Smooth muscle cell (in vitro differentiated cells): ENCODE measurements around the gene HOXA3. TPM values are rescaled to one million over a fixed set of nuclear protein-coding genes. Genes with fewer than 3 reads are reported as not detected.
A peak's percentile ranks its signal among the peaks of the same experiment; 100 is the strongest.

ENCODE experiments used
- DNase-seq: peaks from one replicate; lab custom pipeline; 2025; ENCODE audit not compliant: unreplicated experiment; lab: John Stamatoyannopoulos, UW
- H2AFZ ChIP-seq: fragments of 200-600 bp; sonication (generic); 2 replicates; pipeline ENCODE4 v1.6.0; 2016; ENCODE audit warnings: antibody characterized with exemption, low read depth, mild to moderate bottlenecking
- H3F3A ChIP-seq: fragments of 200-600 bp; sonication (generic); 2 replicates; pipeline ENCODE4 v1.6.0; 2017; ENCODE audit warnings: antibody characterized with exemption, low read depth
- H3K27ac ChIP-seq: fragments of 200-600 bp; sonication (generic); 2 replicates; pipeline ENCODE4 v1.5.1; 2016; ENCODE audit warnings: low read depth, mild to moderate bottlenecking
- H3K27me3 ChIP-seq: fragments of 200-600 bp; sonication (generic); 2 replicates; pipeline ENCODE4 v1.6.1; 2016; ENCODE audit warnings: low read depth, mild to moderate bottlenecking
- H3K36me3 ChIP-seq: fragments of 200-600 bp; sonication (generic); 2 replicates; pipeline ENCODE4 v1.5.1; 2016; ENCODE audit warnings: low read depth
- H3K4me1 ChIP-seq: fragments of 200-600 bp; sonication (generic); 2 replicates; pipeline ENCODE4 v1.5.1; 2016; ENCODE audit warnings: low read depth
- H3K4me2 ChIP-seq: fragments of 200-600 bp; sonication (generic); 2 replicates; pipeline ENCODE4 v1.6.0; 2016; ENCODE audit warnings: mild to moderate bottlenecking
- H3K4me3 ChIP-seq: fragments of 200-600 bp; sonication (generic); 2 replicates; pipeline ENCODE4 v1.5.1; 2016; ENCODE audit warnings: mild to moderate bottlenecking
- H3K79me2 ChIP-seq: fragments of 200-600 bp; sonication (generic); 2 replicates; pipeline ENCODE4 v1.6.0; 2016; ENCODE audit warnings: low read depth, mild to moderate bottlenecking
- H3K9ac ChIP-seq: fragments of 200-600 bp; sonication (generic); 2 replicates; pipeline ENCODE4 v1.6.0; 2016; ENCODE audit warnings: low read depth
- H3K9me3 ChIP-seq: fragments of 200-600 bp; sonication (generic); replicated peaks from 2 replicates; pipeline ENCODE4 v1.5.1; 2016; ENCODE audit warnings: low read depth
- H4K20me1 ChIP-seq: fragments of 200-600 bp; sonication (generic); 2 replicates; pipeline ENCODE4 v1.6.0; 2016; ENCODE audit warnings: low read depth
- WGBS: methylation state at CpG from one replicate; pipeline ENCODE4 v1.1.7; 2016; ENCODE audit warnings: low lambda C conversion rate; 5-methylcytosine and 5-hydroxymethylcytosine counted together
- polyA plus RNA-seq: library from polyadenylated mRNA; unstranded; fragments of >200 nt; fragmentation: Nextera tagmentation; extraction: Ambion mirVana; gene quantifications from 2 replicates; pipeline ENCODE4 v1.2.1, GENCODE V29; 2016
- total RNA-seq: library from RNA; depleted of rRNA; stranded (reverse); fragments of >200 nt; gene quantifications from 2 replicates; pipeline ENCODE4 v1.2.3, GENCODE V29; 2014
- TF ChIP-seq, protein P1 (sequence below): fragments of 200-600 bp; sonication (generic); IDR thresholded peaks from 2 replicates; pipeline ENCODE4 v1.5.1; 2017; ENCODE audit warnings: borderline replicate concordance, mild to moderate bottlenecking, antibody characterized with exemption; ENCODE audit not compliant: insufficient read depth, poor library complexity, severe bottlenecking

HOXA3 gene
- total and polyA plus RNA-seq, 2 experiments from 2014 or later = 0.13 to 0.31 TPM

DNA sequence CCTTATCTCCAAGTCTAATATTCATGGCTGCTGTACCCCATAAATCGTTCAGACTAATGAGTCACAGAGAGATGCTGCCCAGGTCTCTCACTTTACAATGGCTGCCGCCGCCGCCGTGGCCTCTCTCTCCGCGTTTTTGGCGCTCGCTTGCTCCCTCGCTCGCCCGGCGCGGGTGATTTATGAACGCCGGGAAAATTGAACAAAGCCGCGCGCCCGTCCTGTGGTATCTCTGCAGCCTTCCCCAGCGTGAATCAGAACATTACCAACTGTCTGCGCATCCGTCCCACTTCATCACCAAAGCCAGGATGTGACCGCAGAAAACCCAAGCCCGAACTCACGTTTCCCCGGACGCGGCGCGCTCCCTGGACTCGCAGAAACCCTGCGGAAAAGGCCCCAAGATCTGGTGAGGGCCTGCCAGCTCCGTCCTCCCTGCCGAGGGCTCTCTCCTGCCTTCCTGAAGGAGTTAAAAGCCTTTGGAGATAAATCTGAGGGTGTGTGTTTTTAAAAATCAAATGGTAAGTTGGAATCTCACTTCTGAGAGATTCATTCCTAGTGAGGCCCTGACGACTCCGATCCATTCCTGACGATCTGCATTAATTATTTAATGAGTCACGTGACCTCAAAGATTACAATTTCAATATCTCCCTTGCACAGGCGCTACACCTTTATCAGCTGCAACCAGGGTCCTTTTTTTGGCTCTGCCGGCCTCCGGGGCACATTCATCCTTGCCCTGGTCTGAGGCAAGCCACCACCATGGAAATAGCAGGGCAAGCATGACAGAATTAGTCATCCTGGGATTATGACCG, 28.1 kb downstream of the HOXA3 start:
- 5% methylated on average over 43 of the region's 43 CpGs for WGBS
- Histone ChIP-seq H3K27me3 (peaks cover 100% of the 10 kb centered on the region), H3K4me3 (peak overlapping the region; percentile 9)

DNA sequence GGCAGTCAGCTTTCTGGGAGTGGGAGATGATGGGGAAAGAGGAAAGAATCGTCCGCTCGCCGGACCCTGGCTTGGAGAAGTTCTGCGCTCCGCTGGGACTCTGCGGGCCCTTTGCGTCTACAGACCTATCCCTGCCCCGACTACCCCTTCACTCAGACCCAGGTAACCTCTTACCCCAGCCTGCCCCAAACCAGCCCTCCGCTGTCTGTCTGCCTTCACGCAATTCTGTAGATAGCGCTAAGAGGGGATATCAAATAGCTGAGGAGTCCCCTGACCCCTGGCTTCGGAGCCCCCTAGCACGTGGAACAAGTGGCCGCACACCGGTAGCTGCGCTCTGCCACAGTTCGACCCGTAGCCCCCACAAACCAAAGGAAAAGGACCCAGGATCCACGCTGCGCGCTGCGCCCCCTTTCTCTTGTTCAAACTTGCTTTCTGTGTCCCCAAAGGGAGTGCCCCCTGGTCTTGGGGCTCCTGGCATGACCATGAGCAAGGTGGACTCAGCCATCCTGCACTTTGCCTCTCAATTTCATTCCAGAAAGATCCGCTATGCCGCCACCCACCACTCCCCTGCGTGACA, 28.8 kb downstream of the HOXA3 start:
- Histone ChIP-seq H3K9ac (peak overlapping the region; percentile 21), H2AFZ (no peak overlapping the region), H3K9me3 (no peaks in the 10 kb centered on the region), H3K4me2 (peak overlapping the region; percentile 72), H3K36me3 (no peaks in the 10 kb centered on the region), H3K27me3 (peaks cover 100% of the 10 kb centered on the region), H3K79me2 (no peaks in the 10 kb centered on the region), H3F3A (no peaks in the 10 kb centered on the region), H3K4me3 (peak overlapping the region; percentile 9), H3K27ac (no peak overlapping the region), H3K4me1 (no peaks in the 10 kb centered on the region), H4K20me1 (no peaks in the 10 kb centered on the region)
- WGBS = 15% methylated on average over 26 of the region's 26 CpGs
- no peak for DNase-seq
- TF ChIP-seq, protein P1, sequence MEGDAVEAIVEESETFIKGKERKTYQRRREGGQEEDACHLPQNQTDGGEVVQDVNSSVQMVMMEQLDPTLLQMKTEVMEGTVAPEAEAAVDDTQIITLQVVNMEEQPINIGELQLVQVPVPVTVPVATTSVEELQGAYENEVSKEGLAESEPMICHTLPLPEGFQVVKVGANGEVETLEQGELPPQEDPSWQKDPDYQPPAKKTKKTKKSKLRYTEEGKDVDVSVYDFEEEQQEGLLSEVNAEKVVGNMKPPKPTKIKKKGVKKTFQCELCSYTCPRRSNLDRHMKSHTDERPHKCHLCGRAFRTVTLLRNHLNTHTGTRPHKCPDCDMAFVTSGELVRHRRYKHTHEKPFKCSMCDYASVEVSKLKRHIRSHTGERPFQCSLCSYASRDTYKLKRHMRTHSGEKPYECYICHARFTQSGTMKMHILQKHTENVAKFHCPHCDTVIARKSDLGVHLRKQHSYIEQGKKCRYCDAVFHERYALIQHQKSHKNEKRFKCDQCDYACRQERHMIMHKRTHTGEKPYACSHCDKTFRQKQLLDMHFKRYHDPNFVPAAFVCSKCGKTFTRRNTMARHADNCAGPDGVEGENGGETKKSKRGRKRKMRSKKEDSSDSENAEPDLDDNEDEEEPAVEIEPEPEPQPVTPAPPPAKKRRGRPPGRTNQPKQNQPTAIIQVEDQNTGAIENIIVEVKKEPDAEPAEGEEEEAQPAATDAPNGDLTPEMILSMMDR = no peak

More for the DNA sequence above, 28.1 kb downstream of the HOXA3 start:
- Histone ChIP-seq H3F3A (no peaks in the 10 kb centered on the region), H3K4me1 (no peaks in the 10 kb centered on the region), H3K9ac (peak overlapping the region; percentile 21), H4K20me1 (no peaks in the 10 kb centered on the region), H2AFZ (no peak overlapping the region), H3K79me2 (no peaks in the 10 kb centered on the region), H3K36me3 (no peaks in the 10 kb centered on the region), H3K9me3 (no peaks in the 10 kb centered on the region), H3K27ac (no peak overlapping the region), H3K4me2 (peak overlapping the region; percentile 72)
- TF ChIP-seq, protein P1 = no peak
- no peak for DNase-seq

DNA sequence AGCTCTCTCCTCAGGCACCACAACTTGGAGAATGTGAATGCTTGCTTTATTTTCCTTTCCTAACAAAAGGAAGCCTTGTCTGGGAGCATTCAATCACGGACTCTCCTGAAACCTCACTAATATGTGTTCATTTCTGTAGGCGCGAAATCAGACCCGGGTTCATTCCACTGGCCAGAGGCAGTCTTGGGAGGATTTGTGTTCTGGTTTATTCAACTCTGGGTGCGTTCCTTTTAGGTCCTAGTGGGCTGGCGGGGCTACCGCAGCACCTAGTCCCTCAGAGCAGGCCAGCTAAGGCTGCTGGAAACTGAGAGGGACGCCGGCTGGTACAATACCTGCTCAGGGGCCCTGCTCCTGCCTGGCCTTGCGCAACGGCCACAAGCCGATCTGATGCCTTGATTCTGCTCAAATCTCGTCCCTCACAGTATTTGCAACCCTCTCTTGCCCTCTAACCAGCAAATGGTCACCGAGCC, 29.3 kb downstream of the HOXA3 start:
- no peak overlapping the region for H3K27ac ChIP-seq
- no peaks in the 10 kb centered on the region for H4K20me1 ChIP-seq
- no peaks in the 10 kb centered on the region for H3K4me1 ChIP-seq
- H3K4me2 ChIP-seq = peak overlapping the region; percentile 8
- H3K27me3 ChIP-seq = peaks cover 100% of the 10 kb centered on the region
- no peak overlapping the region for H3K9ac ChIP-seq
- H3K36me3 ChIP-seq = no peaks in the 10 kb centered on the region
- H3F3A ChIP-seq = no peaks in the 10 kb centered on the region
- no peak overlapping the region for H2AFZ ChIP-seq
- H3K4me3 ChIP-seq = peak overlapping the region; percentile 28
- no peak for DNase-seq
- no peaks in the 10 kb centered on the region for H3K79me2 ChIP-seq
- TF ChIP-seq, protein P1 = no peak
- no peaks in the 10 kb centered on the region for H3K9me3 ChIP-seq
- WGBS = 12% methylated on average over 14 of the region's 14 CpGs
